ENCODE results near the gene EEF2.

DNA sequence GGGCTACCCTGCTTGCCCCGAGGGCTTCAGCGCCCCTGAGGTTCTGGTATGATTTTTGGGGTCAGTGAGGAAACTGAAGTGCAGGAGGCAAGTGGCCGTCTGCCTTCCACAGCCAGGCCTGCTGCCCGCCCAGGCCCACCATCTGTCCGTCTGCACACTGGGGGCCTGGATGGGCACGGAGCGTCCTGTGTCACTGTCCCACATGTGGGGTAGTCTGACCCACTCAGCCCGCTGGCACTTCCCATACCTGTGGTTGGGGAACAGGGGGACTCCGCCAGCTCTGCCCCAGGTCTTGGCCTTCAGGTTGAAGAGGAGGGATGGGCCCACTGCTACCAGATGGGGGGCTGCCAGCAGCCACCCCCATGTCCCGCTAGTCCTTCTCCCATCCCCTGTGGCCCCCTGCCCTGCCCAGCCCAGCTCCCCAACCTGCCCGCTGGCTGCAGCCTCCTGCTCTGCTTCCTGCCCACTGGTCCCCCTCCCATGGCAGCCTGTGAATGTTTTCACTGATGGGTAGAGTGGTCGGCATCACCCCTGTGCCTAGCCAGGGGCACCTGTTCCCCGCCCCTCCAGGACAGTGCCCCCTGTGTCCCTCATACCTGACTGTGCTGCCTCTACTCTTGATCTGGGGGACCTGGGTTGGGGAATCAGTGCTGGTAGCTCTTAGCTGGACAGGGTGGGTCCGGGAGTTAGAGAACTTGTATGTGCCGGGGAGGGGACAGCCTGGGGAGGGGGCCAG lies 31.8 kb upstream of the EEF2 start:
- TF ChIP-seq, protein P1, sequence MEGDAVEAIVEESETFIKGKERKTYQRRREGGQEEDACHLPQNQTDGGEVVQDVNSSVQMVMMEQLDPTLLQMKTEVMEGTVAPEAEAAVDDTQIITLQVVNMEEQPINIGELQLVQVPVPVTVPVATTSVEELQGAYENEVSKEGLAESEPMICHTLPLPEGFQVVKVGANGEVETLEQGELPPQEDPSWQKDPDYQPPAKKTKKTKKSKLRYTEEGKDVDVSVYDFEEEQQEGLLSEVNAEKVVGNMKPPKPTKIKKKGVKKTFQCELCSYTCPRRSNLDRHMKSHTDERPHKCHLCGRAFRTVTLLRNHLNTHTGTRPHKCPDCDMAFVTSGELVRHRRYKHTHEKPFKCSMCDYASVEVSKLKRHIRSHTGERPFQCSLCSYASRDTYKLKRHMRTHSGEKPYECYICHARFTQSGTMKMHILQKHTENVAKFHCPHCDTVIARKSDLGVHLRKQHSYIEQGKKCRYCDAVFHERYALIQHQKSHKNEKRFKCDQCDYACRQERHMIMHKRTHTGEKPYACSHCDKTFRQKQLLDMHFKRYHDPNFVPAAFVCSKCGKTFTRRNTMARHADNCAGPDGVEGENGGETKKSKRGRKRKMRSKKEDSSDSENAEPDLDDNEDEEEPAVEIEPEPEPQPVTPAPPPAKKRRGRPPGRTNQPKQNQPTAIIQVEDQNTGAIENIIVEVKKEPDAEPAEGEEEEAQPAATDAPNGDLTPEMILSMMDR (IDR thresholded peaks at IDR 0.05): no peak
- TF ChIP-seq POLR2A (IDR thresholded peaks at IDR 0.05) (no peak), POLR2AphosphoS5 (IDR thresholded peaks at IDR 0.05) (no peak)
